ENCODE measurements around the gene BSND.

The BSND gene

DNA sequence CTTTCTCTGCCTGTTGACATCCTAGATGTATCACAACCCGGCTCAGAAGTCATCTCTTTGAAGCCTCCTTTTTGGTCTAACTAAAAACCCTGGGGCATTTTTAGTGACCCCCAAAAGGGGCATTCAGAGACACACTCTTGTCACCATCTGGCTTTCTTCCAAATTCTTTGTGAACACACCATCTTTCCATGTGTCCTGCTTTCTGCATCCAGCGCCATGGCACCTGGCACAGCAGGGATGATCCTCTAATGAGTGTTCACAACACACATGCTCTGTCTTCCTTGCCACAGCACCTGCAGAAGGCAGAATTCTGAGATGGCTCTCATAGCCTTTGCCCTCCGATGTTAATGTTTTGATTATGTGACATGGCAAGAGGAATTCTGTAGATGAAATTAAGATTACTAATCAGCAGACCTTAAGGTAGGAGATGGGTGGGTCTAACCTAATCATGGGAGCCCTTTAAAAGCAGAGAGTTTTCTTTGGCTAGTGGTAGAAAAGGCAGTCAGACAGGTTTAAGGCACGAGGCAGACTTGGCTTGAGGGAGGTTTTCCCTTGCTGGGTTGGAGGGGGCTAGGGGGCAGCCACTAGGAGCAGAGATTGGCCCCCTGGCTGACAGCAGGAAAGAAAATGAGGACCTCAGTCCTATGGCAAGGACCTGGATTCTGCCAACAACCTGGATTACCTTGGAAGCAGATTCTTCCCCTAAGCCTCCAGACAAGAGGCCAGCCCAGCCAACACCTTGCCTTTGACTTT is 23.2 kb upstream of the BSND start:
- in situ Hi-C loops (cut with MboI; ENCODE audit: low sequenced_read_pairs): no loop called here

- in situ Hi-C loops (cut with MboI; ENCODE audit: low sequenced_read_pairs): no loop called here
Measured at GRCh38 chr1:54976747-54977146, 22.0 kb upstream of the BSND start.

DNA sequence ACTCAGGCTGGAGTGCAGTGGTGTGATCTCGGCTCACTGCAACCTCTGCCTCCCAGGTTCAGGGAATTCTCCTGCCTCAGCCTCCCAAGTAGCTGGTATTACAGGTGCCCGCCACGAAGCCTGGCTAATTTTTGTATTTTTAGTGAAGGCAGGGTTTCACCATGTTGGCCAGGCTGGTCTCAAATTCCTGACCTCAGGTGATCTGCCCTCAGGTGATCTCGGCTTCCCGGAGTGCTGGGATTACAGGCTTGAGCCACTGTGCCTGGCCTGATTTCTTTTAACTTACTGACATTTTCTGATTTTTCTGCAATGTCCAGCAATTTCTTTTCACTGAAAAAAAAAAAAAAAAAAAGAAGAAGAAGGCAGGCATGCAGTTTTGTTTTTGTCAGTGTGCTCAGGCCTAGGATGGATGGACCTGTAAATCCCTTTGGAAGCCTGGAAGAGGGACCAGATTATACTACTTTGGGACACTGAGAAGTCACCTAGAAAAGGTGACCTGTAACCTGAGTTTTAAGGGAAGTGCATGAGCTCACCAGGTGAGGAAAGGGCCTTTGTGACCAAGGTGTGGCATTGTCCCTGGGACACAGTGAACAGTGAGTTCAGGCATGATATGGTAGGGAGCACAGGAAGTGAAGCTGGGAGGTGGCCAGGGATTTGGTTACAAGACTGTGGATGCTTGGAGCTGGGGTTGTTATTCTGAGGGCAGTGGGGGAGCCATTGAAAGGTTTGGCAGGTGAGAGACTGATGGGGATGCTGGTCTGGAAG is 21.0 kb upstream of the BSND start:
- in situ Hi-C loops (cut with MboI; ENCODE audit: low sequenced_read_pairs): no loop called here

GRCh38 chr1:54978528-54979326 is 20.0 kb upstream of the BSND start:
- in situ Hi-C loops (cut with MboI; ENCODE audit: low sequenced_read_pairs): no loop called here

GRCh38 chr1:54979327-54979891 is 19.3 kb upstream of the BSND start:
- in situ Hi-C loops (cut with MboI; ENCODE audit: low sequenced_read_pairs): no loop called here

DNA sequence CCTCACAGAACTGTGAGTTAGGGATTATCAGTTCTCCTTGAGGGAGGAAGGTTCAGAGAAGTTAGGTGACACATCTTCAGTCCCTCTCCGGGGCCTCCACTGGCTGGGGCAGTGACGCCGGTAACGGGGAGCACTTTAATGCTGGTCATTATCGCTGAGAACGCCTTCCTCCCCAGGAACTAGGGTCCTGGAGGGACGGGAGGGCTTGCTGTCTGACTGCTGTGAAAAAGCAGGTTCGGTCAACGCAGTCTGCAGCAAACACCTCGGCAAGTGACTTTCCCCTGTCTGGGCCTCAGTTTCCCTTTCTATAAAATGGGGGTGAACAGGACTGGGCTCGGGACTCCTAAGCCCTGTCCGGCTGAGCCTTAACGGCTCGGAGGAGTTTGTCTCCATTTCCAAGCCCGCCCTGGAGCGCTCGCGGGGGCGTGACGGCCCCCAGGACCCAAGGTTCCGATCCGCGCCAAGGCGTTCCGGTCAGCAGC is 18.6 kb upstream of the BSND start:
- in situ Hi-C loops (cut with MboI; ENCODE audit: low sequenced_read_pairs): no loop called here

DNA sequence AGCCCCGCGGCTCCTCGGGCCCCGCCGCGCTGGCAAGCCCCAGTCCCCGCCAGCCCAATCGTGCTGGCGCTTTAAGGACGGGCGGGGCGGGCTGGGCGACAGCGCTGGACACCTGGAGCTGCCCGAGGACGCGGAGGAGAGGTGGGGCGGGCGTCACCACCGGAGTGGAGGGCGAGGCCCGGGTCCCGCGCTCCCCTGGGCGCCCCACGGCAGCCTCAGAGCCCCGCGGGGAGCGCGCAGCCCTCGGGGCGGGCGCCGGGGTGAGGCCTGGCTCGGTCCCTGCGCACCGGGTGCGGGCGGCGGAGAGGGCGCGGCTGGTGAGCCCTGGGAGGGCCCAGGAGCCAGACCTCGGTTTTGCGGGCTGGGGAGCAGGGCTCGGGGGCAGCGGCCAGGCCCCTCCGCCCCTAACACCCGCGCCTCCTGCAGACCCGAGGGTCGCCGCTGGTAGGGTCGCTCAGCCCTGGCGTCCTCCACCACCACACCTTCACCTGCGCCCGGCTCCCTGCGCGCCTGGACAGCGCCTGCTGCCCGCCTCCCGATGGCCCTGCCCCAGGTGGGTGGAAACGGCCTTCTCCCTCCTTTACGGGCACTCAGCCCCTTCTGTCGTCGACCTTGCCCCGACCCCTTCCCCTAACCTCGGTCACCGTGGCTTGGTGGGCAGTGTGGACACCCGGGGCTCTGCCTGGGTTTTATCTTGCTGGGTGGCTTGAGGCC is 18.0 kb upstream of the BSND start, which contains the start of gene TMEM61:
TMEM61 (plus strand) TSS at position 101 of the 714 bp plus-strand sequence; CDS start at position 539, 438 bp downstream.
- in situ Hi-C loops (cut with MboI; ENCODE audit: low sequenced_read_pairs): no loop called here

DNA sequence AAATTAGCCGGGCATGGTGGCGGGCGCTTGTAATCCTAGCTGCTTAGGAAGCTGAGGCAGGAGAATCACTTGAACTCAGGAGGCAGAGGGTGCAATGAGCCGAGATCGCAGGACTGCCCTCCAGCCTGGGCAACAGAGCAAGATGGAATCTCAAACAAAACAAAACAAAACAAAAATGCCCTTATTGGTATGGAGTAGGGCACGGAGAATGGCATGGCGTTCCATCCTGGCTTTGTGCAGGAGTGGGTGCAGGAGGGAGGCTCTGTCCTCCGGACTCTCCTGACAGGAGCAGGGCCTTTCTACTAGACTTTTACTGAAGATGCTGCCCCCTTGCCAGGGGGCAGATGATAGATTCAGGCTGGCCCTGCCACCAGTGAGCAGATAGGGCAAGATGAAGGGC is 17.3 kb upstream of the BSND start:
- in situ Hi-C loops (cut with MboI; ENCODE audit: low sequenced_read_pairs): no loop called here

- in situ Hi-C loops (cut with MboI; ENCODE audit: low sequenced_read_pairs): no loop called here
Measured at GRCh38 chr1:54982739-54983138, 16.0 kb upstream of the BSND start.

DNA sequence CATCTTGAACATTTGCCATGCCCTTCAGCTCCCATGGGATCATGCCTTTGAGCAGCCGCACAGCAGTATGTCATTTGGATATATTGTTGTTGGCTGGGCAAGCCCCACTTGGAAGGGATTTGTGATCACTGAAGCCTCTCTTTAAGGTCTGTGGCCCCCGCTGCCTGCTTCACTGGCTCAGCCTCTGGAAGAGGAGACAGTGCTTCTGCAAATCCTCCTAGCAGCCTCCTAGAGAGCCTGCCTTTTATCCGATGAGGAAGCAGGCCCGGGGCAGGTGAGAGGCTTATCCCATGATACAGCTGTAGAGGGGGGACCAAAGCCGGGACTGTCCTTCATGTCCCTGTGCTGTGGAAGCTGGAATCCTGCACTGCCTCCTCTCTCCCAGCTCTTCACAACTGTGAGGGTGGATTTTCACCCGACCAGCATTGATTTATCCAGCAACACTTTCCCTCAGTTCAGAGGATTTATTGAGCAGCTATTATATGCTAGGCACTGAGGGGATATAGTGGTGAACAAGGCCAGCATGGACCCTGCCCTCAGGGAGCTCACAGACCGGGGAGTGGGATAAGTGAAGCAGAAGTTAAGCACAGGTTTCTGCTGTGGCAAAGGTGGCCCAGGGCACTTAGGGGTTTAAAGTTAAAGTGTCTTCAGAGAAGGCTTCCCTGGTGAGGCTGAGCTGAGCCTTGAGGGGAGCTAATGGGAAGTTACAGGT is 14.4 kb upstream of the BSND start:
- in situ Hi-C loops (cut with MboI; ENCODE audit: low sequenced_read_pairs): no loop called here

GRCh38 chr1:54985556-54985955 is 13.2 kb upstream of the BSND start:
- in situ Hi-C loops (cut with MboI; ENCODE audit: low sequenced_read_pairs): no loop called here

DNA sequence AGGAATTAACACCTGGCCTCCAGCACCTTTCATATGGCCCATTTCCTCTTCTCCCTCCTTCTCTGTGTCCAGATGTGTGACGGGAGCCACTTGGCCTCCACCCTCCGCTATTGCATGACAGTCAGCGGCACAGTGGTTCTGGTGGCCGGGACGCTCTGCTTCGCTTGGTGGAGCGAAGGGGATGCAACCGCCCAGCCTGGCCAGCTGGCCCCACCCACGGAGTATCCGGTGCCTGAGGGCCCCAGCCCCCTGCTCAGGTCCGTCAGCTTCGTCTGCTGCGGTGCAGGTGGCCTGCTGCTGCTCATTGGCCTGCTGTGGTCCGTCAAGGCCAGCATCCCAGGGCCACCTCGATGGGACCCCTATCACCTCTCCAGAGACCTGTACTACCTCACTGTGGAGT is 12.7 kb upstream of the BSND start:
- in situ Hi-C loops (cut with MboI; ENCODE audit: low sequenced_read_pairs): no loop called here

DNA sequence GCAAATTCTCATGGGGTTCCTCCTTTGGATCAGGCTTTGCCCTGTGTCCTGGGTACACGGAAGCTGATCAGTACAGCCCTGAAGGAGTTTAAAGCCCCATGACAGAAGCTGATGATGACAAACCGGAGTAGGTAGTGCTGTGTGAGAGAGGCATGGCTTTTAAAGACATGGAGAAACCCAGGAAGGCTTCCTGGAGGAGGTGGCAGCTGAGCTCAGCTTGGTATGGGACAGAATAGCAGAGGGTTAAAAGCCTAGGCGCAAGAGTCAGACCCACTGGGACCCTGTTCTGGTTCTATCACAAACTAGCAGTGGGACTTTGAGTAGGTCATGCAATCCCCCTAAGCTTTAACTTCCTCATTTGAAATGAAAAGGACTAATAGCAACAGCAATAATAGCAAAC is 12.2 kb upstream of the BSND start:
- in situ Hi-C loops (cut with MboI; ENCODE audit: low sequenced_read_pairs): no loop called here

DNA sequence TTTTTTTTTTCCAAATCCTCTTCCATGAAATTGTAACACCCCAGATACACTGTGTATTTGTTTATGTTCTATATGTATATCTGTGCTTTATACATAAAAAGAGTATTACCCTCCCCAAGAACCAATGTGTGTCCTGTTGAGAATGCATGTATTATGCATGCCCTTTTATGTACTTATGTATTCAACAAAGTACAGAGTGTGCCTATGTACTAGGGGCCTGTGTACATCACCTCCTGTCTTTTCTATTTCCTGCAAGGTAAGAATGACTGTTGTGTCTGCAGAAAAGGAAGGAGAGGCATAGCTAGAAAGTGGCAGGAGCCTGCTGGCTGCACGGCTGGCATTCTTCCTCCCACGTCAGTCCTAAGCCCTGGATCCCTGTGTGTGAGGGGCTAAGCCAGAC is 11.3 kb upstream of the BSND start:
- in situ Hi-C loops (cut with MboI; ENCODE audit: low sequenced_read_pairs): no loop called here

DNA sequence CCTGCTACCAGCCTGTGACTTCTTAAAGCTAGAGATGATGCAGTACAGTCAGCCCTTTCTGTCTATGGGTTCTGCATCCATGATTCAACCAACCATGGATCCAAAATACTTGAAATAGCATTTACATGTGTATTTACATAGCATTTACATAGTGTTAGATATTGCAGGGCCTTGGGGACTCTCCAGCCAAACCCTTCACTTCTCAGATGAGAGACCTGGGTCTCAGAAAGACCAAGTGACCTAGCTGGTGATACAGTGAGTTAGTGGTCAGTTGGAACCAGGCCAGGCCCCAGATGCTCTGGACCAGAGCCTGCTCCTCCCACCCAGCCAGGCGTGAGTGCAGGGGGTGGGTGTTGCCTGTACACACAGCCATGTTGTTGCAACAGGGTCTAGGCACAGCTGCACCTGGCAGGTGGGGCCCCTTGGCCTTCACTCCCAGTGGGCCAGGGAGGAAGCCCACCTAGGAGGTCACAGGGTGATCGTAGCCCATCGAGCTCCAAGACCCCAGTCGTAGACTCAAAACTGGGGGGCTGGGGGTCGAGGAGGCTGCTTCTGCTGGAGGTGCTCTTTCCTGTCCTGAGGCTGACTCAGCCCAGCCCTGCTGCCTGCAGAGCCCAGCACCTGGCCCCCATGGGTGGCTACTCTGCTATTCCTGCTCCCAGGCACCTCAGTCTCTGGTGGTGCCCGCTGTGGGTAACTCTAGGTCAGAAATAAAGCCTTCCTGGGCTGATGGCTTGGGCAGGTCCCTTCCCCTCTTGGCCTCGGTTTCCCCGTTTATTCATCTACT is 10.6 kb upstream of the BSND start:
- in situ Hi-C loops (cut with MboI; ENCODE audit: low sequenced_read_pairs): no loop called here

- in situ Hi-C loops (cut with MboI; ENCODE audit: low sequenced_read_pairs): no loop called here
Measured at GRCh38 chr1:54988975-54989374, 9.8 kb upstream of the BSND start.

DNA sequence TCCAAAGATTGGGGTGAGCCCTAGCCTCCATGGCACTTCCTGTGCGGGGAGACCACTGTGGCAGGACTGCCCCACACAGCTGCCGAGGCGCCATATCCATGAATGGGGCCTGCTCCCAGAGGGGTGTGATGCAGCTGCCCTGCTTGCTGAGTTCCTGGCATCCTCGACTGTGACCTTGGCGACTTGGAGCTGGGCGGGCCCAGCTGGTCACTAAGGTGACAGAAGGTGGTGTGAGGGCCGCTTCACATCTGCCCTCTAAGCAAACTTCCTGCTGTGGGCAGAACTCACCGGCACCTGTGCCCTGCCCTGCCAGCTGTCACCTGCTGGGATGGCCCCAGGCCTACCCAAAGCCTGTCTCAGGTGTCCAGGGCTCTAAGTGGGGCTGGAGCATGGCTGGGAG is 9.3 kb upstream of the BSND start:
- in situ Hi-C loops (cut with MboI; ENCODE audit: low sequenced_read_pairs): no loop called here

DNA sequence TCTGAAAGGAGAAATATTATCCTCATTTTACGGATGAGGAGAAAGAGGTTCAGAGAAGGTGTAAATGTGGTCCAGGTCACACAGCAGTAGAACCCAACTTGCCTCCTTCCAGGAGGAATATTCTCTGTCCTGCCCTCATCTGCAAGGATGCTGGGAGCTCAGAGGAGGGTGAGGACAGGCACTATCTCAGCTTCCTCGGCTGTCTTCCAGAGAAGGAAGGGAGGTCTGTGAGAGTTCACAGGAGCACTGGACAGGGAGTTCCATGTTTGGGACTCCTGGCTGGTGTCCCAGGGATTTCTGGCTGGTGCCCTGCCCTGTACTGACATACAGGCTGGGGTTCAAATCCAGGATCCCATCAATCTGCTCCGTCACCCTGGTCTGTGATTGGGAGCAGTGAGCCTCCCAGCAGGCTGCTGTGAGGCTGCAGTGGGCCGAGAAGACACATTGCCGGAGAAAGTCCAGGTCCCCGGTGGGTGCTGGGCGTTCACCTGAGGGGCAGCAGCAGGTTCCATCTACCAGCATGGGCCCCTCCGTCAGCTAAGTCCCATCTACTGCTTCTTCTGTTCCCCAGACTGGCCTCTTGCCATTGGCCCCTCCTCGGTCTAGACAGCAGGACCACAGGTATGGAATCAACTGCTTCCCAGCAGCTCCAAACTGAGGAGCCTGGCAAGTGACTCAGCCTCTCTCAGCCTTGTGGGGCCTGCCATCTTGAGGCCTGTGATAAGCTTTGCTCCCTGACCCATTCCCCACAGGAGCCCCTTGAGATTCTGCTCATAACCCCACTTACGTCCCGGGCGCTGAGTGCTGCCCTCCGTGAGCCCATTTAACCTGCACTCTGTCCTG is 8.5 kb upstream of the BSND start:
- in situ Hi-C loops (cut with MboI; ENCODE audit: low sequenced_read_pairs): no loop called here

Measured in HL-60/S4 (cell line).